SK-N-MC (cell line): Measurements from ENCODE around the gene PRKN.

Source experiments
- EZH2 ChIP-seq: fragments of 200-600 bp; sonication (generic); IDR thresholded peaks from one replicate; pipeline ENCODE4 v1.6.1; 2017; ENCODE audit warnings: antibody characterized with exemption
- FOXP2 ChIP-seq: optimal IDR thresholded peaks from 2 replicates; pipeline ENCODE3; 2011; ENCODE audit warnings: mild to moderate bottlenecking, moderate library complexity; ENCODE audit not compliant: insufficient read depth; ENCODE audit errors: extremely low read length, control extremely low read depth
- POLR2AphosphoS5 ChIP-seq: IDR thresholded peaks from 2 replicates; pipeline ENCODE4 v1.6.1; 2012; ENCODE audit warnings: mild to moderate bottlenecking, low read depth, low read length, borderline replicate concordance

- no peak for TF ChIP-seq EZH2
- no peak for TF ChIP-seq POLR2AphosphoS5
- no peak for TF ChIP-seq FOXP2
Observed at GRCh38 chr6:161745594-161746141, 981.9 kb downstream of the PRKN start.
